ENCODE data around the gene DNM2. TPM values are rescaled to one million over a fixed set of nuclear protein-coding genes. Genes with fewer than 3 reads are reported as not detected.

Gene DNM2
- total and polyA plus RNA-seq, 2 of the 13 experiments (the other 11 are each of a cell fraction or from before 2014, with no cell fraction given), result 41.7 to 59.8 TPM

DNA sequence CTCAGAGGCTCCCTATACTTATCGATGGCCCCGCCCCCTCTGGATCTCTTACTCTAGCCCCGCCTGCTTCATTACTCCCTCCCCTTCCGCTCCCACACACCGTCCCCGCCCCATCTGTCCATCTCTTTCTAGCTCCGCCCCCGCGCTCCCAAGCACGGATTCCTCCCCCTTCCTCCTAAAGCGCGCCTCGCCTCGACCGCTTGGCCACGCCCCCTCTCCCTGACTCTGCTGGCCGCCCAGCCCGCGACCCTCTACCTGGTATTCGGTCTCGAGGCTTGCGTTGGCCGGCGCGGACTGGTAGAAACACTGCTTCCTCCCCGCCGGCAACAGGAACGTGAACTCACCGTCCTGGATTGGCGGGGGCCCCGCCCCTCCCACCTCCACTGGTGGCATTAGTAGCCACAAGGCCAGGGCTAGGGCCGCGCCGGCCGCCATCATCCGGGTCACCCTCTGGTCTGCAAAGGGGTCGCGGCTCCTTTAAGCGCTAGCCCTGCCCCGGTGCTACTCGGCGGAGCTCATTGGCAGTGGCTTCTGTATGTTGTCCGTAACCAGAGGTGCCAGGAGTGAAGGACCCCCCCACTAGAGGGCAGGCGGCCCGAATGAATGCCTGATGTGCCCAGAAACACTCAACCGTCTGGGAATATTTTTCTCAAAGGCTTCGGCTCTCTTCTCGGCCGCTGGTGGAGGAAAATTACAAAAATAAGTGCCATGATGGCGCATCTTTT is 118.0 kb downstream of the DNM2 start, which contains the start of gene TMED1 (continued):
- peak; percentile 98 for TF ChIP-seq ZNF510 (CRISPR knock-in tag; IDR thresholded peaks at IDR 0.05; ENCODE audit: low read depth)
- TF ChIP-seq, protein P1, sequence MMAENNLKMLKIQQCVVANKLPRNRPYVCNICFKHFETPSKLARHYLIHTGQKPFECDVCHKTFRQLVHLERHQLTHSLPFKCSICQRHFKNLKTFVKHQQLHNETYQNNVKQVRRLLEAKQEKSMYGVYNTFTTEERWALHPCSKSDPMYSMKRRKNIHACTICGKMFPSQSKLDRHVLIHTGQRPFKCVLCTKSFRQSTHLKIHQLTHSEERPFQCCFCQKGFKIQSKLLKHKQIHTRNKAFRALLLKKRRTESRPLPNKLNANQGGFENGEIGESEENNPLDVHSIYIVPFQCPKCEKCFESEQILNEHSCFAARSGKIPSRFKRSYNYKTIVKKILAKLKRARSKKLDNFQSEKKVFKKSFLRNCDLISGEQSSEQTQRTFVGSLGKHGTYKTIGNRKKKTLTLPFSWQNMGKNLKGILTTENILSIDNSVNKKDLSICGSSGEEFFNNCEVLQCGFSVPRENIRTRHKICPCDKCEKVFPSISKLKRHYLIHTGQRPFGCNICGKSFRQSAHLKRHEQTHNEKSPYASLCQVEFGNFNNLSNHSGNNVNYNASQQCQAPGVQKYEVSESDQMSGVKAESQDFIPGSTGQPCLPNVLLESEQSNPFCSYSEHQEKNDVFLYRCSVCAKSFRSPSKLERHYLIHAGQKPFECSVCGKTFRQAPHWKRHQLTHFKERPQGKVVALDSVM (CRISPR knock-in tag; IDR thresholded peaks at IDR 0.05), result 0 out of 2 replicates have a peak, but pooled peaks have one; percentile 43
- TF ChIP-seq SNAI1 (CRISPR knock-in tag; IDR thresholded peaks at IDR 0.05; ENCODE audit: borderline replicate concordance), result no peak
- TF ChIP-seq CBX1 (IDR thresholded peaks at IDR 0.05; ENCODE audit: low read depth), result no peak
- TF ChIP-seq NFYC (CRISPR knock-in tag; IDR thresholded peaks at IDR 0.05), result peak; percentile 67
- no peak for TF ChIP-seq ZFP41 (CRISPR knock-in tag; IDR thresholded peaks at IDR 0.05; ENCODE audit: borderline replicate concordance)
- no peak for TF ChIP-seq TSC22D2 (CRISPR knock-in tag; IDR thresholded peaks at IDR 0.05; ENCODE audit: borderline replicate concordance)
- TF ChIP-seq ARID2 (CRISPR knock-in tag; IDR thresholded peaks at IDR 0.05; ENCODE audit: borderline replicate concordance), result no peak
- TF ChIP-seq POLR2AphosphoS2 (IDR thresholded peaks at IDR 0.05; ENCODE audit: low read depth, low read length), result peak; percentile 39; the same call in 1 of the 2 replicates
- TF ChIP-seq, protein P2, sequence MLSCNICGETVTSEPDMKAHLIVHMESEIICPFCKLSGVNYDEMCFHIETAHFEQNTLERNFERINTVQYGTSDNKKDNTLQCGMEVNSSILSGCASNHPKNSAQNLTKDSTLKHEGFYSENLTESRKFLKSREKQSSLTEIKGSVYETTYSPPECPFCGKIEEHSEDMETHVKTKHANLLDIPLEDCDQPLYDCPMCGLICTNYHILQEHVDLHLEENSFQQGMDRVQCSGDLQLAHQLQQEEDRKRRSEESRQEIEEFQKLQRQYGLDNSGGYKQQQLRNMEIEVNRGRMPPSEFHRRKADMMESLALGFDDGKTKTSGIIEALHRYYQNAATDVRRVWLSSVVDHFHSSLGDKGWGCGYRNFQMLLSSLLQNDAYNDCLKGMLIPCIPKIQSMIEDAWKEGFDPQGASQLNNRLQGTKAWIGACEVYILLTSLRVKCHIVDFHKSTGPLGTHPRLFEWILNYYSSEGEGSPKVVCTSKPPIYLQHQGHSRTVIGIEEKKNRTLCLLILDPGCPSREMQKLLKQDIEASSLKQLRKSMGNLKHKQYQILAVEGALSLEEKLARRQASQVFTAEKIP (CRISPR knock-in tag; IDR thresholded peaks at IDR 0.05; ENCODE audit: borderline replicate concordance), result no peak
- no peak for TF ChIP-seq ISX (CRISPR knock-in tag; conservative IDR thresholded peaks at IDR 0.05)
- no peak for TF ChIP-seq ZNF205 (CRISPR knock-in tag; IDR thresholded peaks at IDR 0.05)
- TF ChIP-seq KLF13 (CRISPR knock-in tag; IDR thresholded peaks at IDR 0.05), result 0 out of 2 replicates have a peak, but pooled peaks have one; percentile 55
- no peak for TF ChIP-seq ZNF749 (CRISPR knock-in tag; IDR thresholded peaks at IDR 0.05; ENCODE audit: borderline replicate concordance)
- no peak for TF ChIP-seq PRPF4 (IDR thresholded peaks at IDR 0.05; ENCODE audit: low read depth, low read length, poor library complexity, severe bottlenecking)
- TF ChIP-seq ZNF530 (CRISPR knock-in tag; IDR thresholded peaks at IDR 0.05; ENCODE audit: low read depth), result no peak
- 0 out of 2 replicates have a peak, but pooled peaks have one; percentile 15 for TF ChIP-seq SNAPC2 (CRISPR knock-in tag; IDR thresholded peaks at IDR 0.05)
- TF ChIP-seq, protein P3, sequence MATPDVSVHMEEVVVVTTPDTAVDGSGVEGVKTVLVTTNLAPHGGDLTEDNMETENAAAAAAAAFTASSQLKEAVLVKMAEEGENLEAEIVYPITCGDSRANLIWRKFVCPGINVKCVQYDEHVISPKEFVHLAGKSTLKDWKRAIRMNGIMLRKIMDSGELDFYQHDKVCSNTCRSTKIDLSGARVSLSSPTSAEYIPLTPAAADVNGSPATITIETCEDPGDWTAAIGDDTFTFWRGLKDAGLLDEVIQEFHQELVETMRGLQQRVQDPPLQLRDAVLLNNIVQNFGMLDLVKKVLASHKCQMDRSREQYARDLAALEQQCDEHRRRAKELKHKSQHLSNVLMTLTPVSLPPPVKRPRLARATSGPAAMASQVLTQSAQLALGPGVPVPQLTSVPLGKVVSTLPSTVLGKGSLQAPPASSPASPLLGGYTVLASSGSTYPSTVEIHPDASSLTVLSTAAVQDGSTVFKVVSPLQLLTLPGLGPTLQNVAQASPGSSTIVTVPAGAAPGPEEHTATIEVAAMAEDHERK (CRISPR knock-in tag; IDR thresholded peaks at IDR 0.05; ENCODE audit: low read depth), result peak; percentile 16; the same call in 1 of the 2 replicates
- peak; percentile 59; the same call in 1 of the 2 replicates for TF ChIP-seq KLF6 (CRISPR knock-in tag; IDR thresholded peaks at IDR 0.05)
- TF ChIP-seq, protein P4, sequence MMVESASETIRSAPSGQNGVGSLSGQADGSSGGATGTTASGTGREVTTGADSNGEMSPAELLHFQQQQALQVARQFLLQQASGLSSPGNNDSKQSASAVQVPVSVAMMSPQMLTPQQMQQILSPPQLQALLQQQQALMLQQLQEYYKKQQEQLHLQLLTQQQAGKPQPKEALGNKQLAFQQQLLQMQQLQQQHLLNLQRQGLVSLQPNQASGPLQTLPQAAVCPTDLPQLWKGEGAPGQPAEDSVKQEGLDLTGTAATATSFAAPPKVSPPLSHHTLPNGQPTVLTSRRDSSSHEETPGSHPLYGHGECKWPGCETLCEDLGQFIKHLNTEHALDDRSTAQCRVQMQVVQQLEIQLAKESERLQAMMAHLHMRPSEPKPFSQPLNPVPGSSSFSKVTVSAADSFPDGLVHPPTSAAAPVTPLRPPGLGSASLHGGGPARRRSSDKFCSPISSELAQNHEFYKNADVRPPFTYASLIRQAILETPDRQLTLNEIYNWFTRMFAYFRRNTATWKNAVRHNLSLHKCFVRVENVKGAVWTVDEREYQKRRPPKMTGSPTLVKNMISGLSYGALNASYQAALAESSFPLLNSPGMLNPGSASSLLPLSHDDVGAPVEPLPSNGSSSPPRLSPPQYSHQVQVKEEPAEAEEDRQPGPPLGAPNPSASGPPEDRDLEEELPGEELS (CRISPR knock-in tag; IDR thresholded peaks at IDR 0.05), result 0 out of 2 replicates have a peak, but pooled peaks have one; percentile 48
- TF ChIP-seq HNRNPL (IDR thresholded peaks at IDR 0.05; ENCODE audit: low read depth, low read length), result 0 out of 2 replicates have a peak, but pooled peaks have one; percentile 51
- no peak for TF ChIP-seq HMGA1 (CRISPR knock-in tag; conservative IDR thresholded peaks at IDR 0.05)

All from HepG2 (cell line).